HEK293 (cell line): ENCODE results near the gene ZNF385C.

Experiments used
- CTCF ChIA-PET: fragments of 350-600 bp; formaldehyde crosslinking; extraction: SDS; loops from one replicate; lab custom pipeline; 2021; ENCODE audit warnings: antibody characterized with exemption; lab: Yijun Ruan, JAX
- POLR2A ChIA-PET: fragments of 300-600 bp; formaldehyde crosslinking; extraction: SDS; loops from one replicate; lab custom pipeline; 2020; ENCODE audit warnings: antibody characterized with exemption, inconsistent platforms; lab: Yijun Ruan, JAX
- H3K27ac ChIP-seq: fragments of 200-500 bp; sonication (Bioruptor generic); 2 replicates; pipeline ENCODE4 v1.5.1; 2014; ENCODE audit warnings: low read depth, low read length, control low read depth, inconsistent platforms; ENCODE audit errors: extremely low read depth
- H3K36me3 ChIP-seq, 2 experiments: fragments of 200-500 bp in 1 of 2; sonication (Bioruptor generic) in 1 of 2; 1 replicate in 1 of 2; 2 replicates in 1 of 2; pipeline ENCODE4 v1.5.1; 2014 to 2017; ENCODE audit warnings: inconsistent platforms in 2 of 2, low read length in 2 of 2; ENCODE audit not compliant: control insufficient read depth in 2 of 2, insufficient read depth in 1 of 2
- H3K4me1 ChIP-seq: fragments of 200-500 bp; sonication (Bioruptor generic); 2 replicates; pipeline ENCODE4 v1.5.1; 2014; ENCODE audit warnings: mild to moderate bottlenecking, low read length, inconsistent platforms; ENCODE audit not compliant: control insufficient read depth, insufficient read depth
- H3K4me3 ChIP-seq: 2 replicates; pipeline ENCODE4 v1.5.1; 2011; ENCODE audit warnings: low read depth, mild to moderate bottlenecking, control low read depth, low read length, moderate library complexity
- H3K9me3 ChIP-seq: fragments of 200-500 bp; sonication (Bioruptor generic); 2 replicates; pipeline ENCODE4 v1.5.1; 2014; ENCODE audit warnings: low read depth, low read length, inconsistent platforms; ENCODE audit not compliant: control insufficient read depth, insufficient read depth
- GLIS1 ChIP-seq: fragments of 450-650 bp; formaldehyde crosslinking; IDR thresholded peaks from 2 replicates; pipeline ENCODE4 v1.5.1; 2016; ENCODE audit warnings: missing biosample characterization, missing genetic modification characterization
- HOXD13 ChIP-seq: sonication (generic); formaldehyde crosslinking; IDR thresholded peaks from 2 replicates; pipeline ENCODE4 v1.8.0; 2022; ENCODE audit warnings: missing genetic modification reagents, borderline replicate concordance
- MYNN ChIP-seq: fragments of 450-650 bp; formaldehyde crosslinking; IDR thresholded peaks from 2 replicates; pipeline ENCODE4 v1.5.1; 2016; ENCODE audit warnings: missing biosample characterization, missing genetic modification characterization, borderline replicate concordance
- OVOL3 ChIP-seq: fragments of 450-650 bp; formaldehyde crosslinking; IDR thresholded peaks from 2 replicates; pipeline ENCODE4 v1.5.1; 2016; ENCODE audit warnings: missing biosample characterization, missing genetic modification characterization
- TCF7L2 ChIP-seq: IDR thresholded peaks from 2 replicates; pipeline ENCODE4 v1.6.1; 2011; ENCODE audit warnings: low read depth, mild to moderate bottlenecking, inconsistent platforms, low read length, moderate library complexity, borderline replicate concordance
- ZFHX2 ChIP-seq: fragments of 450-650 bp; formaldehyde crosslinking; conservative IDR thresholded peaks from 2 replicates; pipeline ENCODE4 v1.5.1; 2016; ENCODE audit warnings: missing biosample characterization, missing genetic modification characterization
- ZFP3 ChIP-seq: fragments of 450-650 bp; formaldehyde crosslinking; IDR thresholded peaks from 2 replicates; pipeline ENCODE4 v1.5.1; 2016; ENCODE audit warnings: low read depth, missing biosample characterization, missing genetic modification characterization
- ZFP41 ChIP-seq: fragments of 450-650 bp; formaldehyde crosslinking; IDR thresholded peaks from 2 replicates; pipeline ENCODE4 v1.5.1; 2016; ENCODE audit warnings: missing biosample characterization, missing genetic modification characterization, borderline replicate concordance
- ZNF112 ChIP-seq: fragments of 450-650 bp; formaldehyde crosslinking; IDR thresholded peaks from 2 replicates; pipeline ENCODE4 v1.5.0; 2017; ENCODE audit warnings: missing biosample characterization, missing genetic modification characterization
- ZNF132 ChIP-seq: fragments of 450-650 bp; formaldehyde crosslinking; IDR thresholded peaks from 2 replicates; pipeline ENCODE4 v1.5.1; 2017; ENCODE audit warnings: missing biosample characterization, missing genetic modification characterization, borderline replicate concordance
- ZNF221 ChIP-seq: fragments of 450-650 bp; formaldehyde crosslinking; IDR thresholded peaks from 2 replicates; pipeline ENCODE4 v1.5.1; 2017; ENCODE audit warnings: missing biosample characterization, missing genetic modification characterization, borderline replicate concordance
- ZNF302 ChIP-seq: fragments of 450-650 bp; formaldehyde crosslinking; IDR thresholded peaks from 2 replicates; pipeline ENCODE4 v1.5.1; 2016; ENCODE audit warnings: missing biosample characterization, missing genetic modification characterization, low read depth
- ZNF311 ChIP-seq: fragments of 450-650 bp; formaldehyde crosslinking; IDR thresholded peaks from 2 replicates; pipeline ENCODE4 v1.5.1; 2017; ENCODE audit warnings: missing biosample characterization, missing genetic modification characterization, borderline replicate concordance
- ZNF341 ChIP-seq: fragments of 450-650 bp; formaldehyde crosslinking; IDR thresholded peaks from 2 replicates; pipeline ENCODE4; 2016; ENCODE audit warnings: low read depth, missing biosample characterization, missing genetic modification characterization
- ZNF416 ChIP-seq: fragments of 450-650 bp; formaldehyde crosslinking; IDR thresholded peaks from 2 replicates; pipeline ENCODE4 v1.5.1; 2016; ENCODE audit warnings: missing biosample characterization, missing genetic modification characterization
- ZNF510 ChIP-seq: fragments of 450-650 bp; formaldehyde crosslinking; IDR thresholded peaks from 2 replicates; pipeline ENCODE4 v1.5.1; 2018; ENCODE audit warnings: mild to moderate bottlenecking, missing genetic modification characterization, missing biosample characterization; ENCODE audit not compliant: insufficient replicate concordance
- ZNF530 ChIP-seq: fragments of 450-650 bp; formaldehyde crosslinking; IDR thresholded peaks from 2 replicates; pipeline ENCODE4 v1.5.1; 2016; ENCODE audit warnings: low read depth, missing biosample characterization, missing genetic modification characterization
- ZNF585B ChIP-seq: fragments of 450-650 bp; formaldehyde crosslinking; IDR thresholded peaks from 2 replicates; pipeline ENCODE4 v1.5.1; 2016; ENCODE audit warnings: missing biosample characterization, missing genetic modification characterization
- TF ChIP-seq, protein P1 (sequence below): fragments of 450-650 bp; formaldehyde crosslinking; IDR thresholded peaks from 2 replicates; pipeline ENCODE4 v1.5.1; 2016; ENCODE audit warnings: missing biosample characterization, missing genetic modification characterization, borderline replicate concordance
- TF ChIP-seq, protein P2 (sequence below): fragments of 450-650 bp; formaldehyde crosslinking; IDR thresholded peaks from 2 replicates; pipeline ENCODE4 v1.5.1; 2017; ENCODE audit warnings: missing biosample characterization, missing genetic modification characterization
- TF ChIP-seq, protein P3 (sequence below): fragments of 450-650 bp; formaldehyde crosslinking; IDR thresholded peaks from 2 replicates; pipeline ENCODE4 v1.5.1; 2016; ENCODE audit warnings: missing biosample characterization, missing genetic modification characterization
- TF ChIP-seq, protein P4 (sequence below): fragments of 450-650 bp; formaldehyde crosslinking; IDR thresholded peaks from 2 replicates; pipeline ENCODE4 v1.5.1; 2016; ENCODE audit warnings: missing biosample characterization, missing genetic modification characterization

The ZNF385C gene

DNA sequence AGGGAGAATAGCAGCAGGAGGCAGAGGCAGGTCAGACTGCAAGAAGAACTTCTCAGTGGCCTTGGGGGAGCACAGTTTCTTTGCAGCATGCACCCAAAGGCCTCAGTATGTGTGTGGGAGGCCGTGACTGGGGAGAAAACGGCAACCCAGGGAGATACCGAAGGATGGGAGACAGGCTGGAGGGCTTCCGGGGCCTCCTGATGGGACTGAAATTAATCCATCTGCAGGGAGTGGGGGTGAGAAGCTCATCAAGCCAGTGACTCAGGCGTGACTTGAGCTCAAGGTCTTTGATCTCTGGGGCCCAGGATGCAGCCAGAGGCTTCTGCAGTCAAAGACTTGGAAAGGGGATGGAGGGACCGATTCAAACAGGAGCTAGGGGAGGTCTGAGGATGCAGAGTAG lies 42.8 kb downstream of the ZNF385C start (continued):
- TF ChIP-seq, protein P1, sequence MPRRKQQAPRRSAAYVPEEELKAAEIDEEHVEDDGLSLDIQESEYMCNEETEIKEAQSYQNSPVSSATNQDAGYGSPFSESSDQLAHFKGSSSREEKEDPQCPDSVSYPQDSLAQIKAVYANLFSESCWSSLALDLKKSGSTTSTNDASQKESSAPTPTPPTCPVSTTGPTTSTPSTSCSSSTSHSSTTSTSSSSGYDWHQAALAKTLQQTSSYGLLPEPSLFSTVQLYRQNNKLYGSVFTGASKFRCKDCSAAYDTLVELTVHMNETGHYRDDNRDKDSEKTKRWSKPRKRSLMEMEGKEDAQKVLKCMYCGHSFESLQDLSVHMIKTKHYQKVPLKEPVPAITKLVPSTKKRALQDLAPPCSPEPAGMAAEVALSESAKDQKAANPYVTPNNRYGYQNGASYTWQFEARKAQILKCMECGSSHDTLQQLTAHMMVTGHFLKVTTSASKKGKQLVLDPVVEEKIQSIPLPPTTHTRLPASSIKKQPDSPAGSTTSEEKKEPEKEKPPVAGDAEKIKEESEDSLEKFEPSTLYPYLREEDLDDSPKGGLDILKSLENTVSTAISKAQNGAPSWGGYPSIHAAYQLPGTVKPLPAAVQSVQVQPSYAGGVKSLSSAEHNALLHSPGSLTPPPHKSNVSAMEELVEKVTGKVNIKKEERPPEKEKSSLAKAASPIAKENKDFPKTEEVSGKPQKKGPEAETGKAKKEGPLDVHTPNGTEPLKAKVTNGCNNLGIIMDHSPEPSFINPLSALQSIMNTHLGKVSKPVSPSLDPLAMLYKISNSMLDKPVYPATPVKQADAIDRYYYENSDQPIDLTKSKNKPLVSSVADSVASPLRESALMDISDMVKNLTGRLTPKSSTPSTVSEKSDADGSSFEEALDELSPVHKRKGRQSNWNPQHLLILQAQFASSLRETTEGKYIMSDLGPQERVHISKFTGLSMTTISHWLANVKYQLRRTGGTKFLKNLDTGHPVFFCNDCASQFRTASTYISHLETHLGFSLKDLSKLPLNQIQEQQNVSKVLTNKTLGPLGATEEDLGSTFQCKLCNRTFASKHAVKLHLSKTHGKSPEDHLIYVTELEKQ, result no peak
- no peak for TF ChIP-seq ZNF221 (tag by site-specific recombination)
- peak; percentile 36; the same call in 1 of the 2 replicates for TF ChIP-seq TCF7L2
- no peak for TF ChIP-seq ZNF530
- no peak for TF ChIP-seq HOXD13 (CRISPR knock-in tag)
- 0 out of 2 replicates have a peak, but pooled peaks have one; percentile 4 for TF ChIP-seq ZNF585B (tag by site-specific recombination)
- TF ChIP-seq GLIS1 (tag by site-specific recombination), result peak; percentile 94
- no peak for TF ChIP-seq ZFP3
- no peak for TF ChIP-seq OVOL3 (tag by site-specific recombination)

DNA sequence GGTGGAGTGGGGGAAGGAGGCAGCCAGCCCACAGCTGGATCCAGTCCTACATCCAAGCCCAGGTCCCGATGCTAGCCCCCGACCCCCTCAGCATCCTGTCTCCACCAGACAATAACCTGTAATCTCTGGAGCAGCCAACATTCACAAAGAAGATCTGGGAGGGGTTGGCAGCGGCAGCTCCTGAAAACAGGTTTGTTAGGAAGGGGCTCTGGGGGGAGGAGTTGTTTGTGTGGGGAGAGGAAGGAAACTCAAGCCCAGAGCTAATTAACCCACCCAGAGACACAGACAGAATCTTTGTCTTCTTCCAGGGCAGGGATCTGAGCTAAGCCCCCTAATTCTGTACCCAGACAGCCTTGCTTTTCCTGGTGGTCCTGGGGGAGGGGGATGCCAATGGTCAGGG lies 43.2 kb downstream of the ZNF385C start:
- POLR2A ChIA-PET, result interaction anchor here (0.6 to 1.2 kb wide), 5 partner anchors 10 to 366 kb away, joined by 3 to 4 read pairs (median 3); no protein-coding TSS in a partner anchor
- Histone ChIP-seq H3K36me3 (no peaks in the 10 kb centered on the region), H3K4me3 (no peak overlapping the region), H3K4me1 (no peaks in the 10 kb centered on the region; the same call in 1 of the 2 replicates), H3K9me3 (no peaks in the 10 kb centered on the region), H3K27ac (no peak overlapping the region)
- CTCF ChIA-PET, result interaction anchor here (0.6 to 6.5 kb wide), 11 partner anchors 10 to 330 kb away, joined by 3 to 49 read pairs (median 4); no protein-coding TSS in a partner anchor
- TF ChIP-seq ZNF416 (tag by site-specific recombination), result no peak
- 0 out of 2 replicates have a peak, but pooled peaks have one; percentile 38 for TF ChIP-seq ZNF341 (tag by site-specific recombination)
- TF ChIP-seq, all 188 proteins: peak for 1

DNA sequence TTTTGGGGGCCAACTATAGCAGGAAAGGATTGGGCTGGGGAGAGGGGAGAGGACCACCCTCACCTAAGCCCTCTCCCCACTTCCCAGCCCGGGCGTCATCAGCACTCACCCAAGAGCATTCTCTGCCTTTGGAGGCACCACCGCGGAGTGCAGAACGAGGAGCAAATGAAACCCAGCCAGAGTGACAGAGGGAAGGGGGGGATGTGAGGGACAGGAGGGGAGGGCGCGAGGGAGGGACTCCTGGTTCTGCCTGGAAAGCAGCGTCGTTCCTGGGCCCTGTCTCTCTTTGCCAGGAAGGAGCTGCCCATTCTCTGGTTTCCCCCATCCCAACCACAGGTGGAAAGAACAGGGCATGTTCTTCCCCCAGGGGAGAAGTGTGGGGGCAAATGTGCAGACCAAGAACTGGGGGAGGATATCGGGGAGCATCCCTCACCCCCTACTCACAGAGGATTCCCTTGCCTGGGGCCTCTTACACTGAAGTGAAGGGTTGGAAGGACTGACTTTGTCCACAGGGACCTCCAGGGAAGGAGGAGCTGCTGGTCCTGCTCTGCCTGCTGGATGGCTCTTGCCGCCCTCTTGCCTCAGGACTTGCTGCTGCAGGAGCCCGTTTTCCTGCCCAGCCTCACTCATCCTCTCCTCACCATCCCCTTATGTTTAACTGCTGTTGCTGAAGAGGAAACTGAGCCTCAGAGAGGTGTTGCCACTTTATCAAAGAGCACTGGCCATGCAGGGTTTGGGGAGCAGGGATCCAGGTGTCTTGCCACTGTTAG lies 44.4 kb downstream of the ZNF385C start:
- ChIA-PET POLR2A (interaction anchor here (0.7 to 1.6 kb wide), 2 partner anchors 12 to 35 kb away, joined by 3 read pairs; no protein-coding TSS in a partner anchor), CTCF (interaction anchor here (0.6 to 6.5 kb wide), 6 partner anchors 10 to 48 kb away, joined by 3 to 49 read pairs (median 4); no protein-coding TSS in a partner anchor)
- no peak overlapping the region for H3K27ac ChIP-seq
- H3K4me3 ChIP-seq, result no peak overlapping the region
- no peaks in the 10 kb centered on the region; the same call in 1 of the 2 replicates for H3K4me1 ChIP-seq
- no peaks in the 10 kb centered on the region for H3K36me3 ChIP-seq
- H3K9me3 ChIP-seq, result no peaks in the 10 kb centered on the region
- TF ChIP-seq ZFHX2 (tag by site-specific recombination) (no peak), ZNF132 (tag by site-specific recombination) (no peak), ZNF311 (no peak), ZNF510 (tag by site-specific recombination) (no peak), ZFP41 (tag by site-specific recombination) (no peak), MYNN (tag by site-specific recombination) (peak; percentile 78), ZNF302 (tag by site-specific recombination) (no peak), ZNF112 (tag by site-specific recombination) (no peak)
- TF ChIP-seq, protein P2, sequence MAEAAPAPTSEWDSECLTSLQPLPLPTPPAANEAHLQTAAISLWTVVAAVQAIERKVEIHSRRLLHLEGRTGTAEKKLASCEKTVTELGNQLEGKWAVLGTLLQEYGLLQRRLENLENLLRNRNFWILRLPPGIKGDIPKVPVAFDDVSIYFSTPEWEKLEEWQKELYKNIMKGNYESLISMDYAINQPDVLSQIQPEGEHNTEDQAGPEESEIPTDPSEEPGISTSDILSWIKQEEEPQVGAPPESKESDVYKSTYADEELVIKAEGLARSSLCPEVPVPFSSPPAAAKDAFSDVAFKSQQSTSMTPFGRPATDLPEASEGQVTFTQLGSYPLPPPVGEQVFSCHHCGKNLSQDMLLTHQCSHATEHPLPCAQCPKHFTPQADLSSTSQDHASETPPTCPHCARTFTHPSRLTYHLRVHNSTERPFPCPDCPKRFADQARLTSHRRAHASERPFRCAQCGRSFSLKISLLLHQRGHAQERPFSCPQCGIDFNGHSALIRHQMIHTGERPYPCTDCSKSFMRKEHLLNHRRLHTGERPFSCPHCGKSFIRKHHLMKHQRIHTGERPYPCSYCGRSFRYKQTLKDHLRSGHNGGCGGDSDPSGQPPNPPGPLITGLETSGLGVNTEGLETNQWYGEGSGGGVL (tag by site-specific recombination), result peak; percentile 67
- TF ChIP-seq, protein P3, sequence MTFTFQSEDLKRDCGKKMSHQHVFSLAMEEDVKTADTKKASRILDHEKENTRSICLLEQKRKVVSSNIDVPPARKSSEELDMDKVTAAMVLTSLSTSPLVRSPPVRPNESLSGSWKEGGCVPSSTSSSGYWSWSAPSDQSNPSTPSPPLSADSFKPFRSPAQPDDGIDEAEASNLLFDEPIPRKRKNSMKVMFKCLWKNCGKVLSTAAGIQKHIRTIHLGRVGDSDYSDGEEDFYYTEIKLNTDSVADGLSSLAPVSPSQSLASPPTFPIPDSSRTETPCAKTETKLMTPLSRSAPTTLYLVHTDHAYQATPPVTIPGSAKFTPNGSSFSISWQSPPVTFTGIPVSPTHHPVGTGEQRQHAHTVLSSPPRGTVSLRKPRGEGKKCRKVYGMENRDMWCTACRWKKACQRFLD (tag by site-specific recombination), result no peak
- TF ChIP-seq, protein P4, sequence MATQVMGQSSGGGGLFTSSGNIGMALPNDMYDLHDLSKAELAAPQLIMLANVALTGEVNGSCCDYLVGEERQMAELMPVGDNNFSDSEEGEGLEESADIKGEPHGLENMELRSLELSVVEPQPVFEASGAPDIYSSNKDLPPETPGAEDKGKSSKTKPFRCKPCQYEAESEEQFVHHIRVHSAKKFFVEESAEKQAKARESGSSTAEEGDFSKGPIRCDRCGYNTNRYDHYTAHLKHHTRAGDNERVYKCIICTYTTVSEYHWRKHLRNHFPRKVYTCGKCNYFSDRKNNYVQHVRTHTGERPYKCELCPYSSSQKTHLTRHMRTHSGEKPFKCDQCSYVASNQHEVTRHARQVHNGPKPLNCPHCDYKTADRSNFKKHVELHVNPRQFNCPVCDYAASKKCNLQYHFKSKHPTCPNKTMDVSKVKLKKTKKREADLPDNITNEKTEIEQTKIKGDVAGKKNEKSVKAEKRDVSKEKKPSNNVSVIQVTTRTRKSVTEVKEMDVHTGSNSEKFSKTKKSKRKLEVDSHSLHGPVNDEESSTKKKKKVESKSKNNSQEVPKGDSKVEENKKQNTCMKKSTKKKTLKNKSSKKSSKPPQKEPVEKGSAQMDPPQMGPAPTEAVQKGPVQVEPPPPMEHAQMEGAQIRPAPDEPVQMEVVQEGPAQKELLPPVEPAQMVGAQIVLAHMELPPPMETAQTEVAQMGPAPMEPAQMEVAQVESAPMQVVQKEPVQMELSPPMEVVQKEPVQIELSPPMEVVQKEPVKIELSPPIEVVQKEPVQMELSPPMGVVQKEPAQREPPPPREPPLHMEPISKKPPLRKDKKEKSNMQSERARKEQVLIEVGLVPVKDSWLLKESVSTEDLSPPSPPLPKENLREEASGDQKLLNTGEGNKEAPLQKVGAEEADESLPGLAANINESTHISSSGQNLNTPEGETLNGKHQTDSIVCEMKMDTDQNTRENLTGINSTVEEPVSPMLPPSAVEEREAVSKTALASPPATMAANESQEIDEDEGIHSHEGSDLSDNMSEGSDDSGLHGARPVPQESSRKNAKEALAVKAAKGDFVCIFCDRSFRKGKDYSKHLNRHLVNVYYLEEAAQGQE, result no peak
